Measurements from ENCODE around the gene HAPLN1.
"Not testable (repeated sequence)": the region's sequence is repeated elsewhere in the genome, so short reads cannot be mapped to it uniquely, and the experiment has no call there.

The HAPLN1 gene

DNA sequence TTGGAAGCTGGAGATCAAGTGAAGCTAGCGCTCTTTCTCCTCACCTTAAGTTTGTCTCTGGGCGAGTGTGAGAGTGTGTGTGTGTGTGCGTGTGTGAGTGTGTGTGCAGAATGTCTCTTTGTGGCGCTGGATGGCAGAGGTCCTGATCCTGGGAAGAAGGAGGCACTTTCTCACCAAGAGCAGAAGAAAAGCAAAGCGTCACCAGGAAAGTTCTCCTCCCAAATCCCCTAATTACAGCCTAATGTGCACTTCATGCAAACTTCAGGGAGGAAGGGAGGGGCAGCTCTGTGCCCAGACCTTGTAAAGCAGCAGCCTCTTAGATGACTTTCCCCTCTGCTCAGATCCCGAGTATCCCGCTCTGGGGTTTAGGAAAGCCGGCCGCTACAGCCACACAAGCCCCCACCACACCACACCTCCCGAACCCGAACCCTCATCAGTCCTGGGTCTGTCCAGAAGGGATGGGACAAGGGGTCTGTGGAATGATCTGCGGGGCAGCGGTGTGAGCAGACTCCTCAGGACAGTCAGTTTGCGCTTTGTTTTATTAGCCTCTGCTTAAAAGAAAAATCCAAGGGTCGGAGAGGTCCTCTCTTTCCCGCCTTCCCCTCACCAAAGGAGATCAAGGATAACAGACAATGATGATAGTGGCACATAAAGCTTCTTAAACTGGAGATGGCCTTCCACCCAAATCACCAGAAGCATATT, at the start of gene HAPLN1:
Gene HAPLN1 (minus strand): TSS at position 20 of the 702 bp plus-strand sequence. CDS start 47,332 bp downstream, outside the sequence.
- DNase-seq = no peak

DNA sequence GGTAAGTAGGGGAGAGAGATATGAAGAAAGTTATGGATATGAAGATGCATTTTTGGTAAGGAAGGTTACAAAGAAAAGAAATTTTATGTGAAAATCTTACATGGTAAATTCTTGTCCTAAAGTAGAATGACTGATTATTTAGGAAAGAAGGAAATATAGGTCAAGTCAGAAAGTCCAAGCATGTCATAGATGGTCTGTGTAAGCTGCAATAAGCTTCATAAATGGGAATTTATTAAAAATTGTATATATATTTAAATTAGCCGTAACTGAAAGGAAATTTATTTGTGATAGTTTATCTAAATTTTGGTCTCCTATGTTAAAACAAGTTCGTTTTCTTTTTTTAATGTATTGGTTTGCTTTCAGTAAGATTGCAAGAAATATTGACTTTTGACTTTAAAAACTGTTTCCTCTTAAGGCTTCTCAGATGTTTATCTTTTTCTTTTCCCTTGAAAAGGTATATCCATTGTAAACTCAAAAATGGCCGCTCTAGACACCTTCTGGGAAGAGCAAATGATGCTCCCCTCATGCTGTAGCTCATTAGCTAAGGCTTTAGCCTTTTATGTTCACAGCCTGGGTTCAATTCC, 46.8 kb upstream of the HAPLN1 start:
- no peak for DNase-seq

DNA sequence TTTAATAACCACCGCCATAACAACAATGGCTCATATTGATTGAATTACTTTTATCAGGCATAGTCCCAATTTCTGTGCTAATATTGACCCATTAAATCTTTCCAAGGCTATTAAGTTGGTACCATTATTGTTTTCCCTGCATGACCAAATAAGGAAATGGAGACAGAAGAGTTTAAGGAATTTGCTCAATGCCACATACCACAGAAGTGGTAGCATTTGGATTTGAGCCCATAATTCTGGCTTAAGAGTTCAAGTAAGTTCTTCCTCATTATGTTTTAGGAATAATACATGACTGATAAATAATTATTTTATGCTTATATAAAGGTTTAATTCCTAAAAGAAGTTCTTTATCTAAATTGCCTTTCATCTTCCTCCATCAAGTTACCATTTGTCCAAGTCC, 43.4 kb upstream of the HAPLN1 start:
- DNase-seq = no peak

DNA sequence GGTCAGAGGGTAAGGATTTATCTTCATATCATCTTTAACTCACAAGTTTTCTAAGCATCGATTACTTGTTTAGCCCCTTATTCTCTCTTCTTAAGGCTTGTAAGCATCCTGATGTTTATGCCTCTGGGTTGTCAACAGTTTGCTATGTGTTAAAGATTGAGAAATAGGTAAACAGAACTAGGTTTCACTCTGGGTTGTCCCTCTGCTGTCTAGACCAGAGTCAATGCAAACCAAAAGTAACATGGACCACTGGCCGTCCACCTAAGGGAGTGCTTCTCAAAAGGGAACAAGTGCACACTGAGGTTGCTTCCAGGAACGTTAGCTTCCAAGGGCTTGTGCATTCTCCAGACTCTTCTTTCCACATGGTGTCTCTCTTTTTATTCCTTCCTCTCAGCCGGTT, 39.9 kb upstream of the HAPLN1 start:
- no peak for DNase-seq

DNA sequence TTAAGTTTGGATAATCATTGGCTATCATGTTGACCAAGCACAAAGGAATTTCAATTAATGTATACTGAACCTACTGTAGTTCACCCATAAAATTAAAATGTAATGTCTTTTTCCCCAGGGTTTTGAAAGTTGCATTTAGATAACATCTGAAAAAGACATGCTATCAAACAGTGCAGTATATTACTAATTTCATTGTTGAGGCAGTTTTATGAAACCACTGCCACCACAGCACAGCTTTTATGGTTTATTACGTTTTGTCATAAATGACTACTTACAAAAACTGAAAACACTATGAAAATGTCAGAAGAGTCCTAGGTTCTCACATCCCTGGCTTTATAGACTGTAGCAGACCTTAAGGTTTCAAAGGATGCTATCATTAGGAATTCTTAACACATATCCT, 32.0 kb upstream of the HAPLN1 start:
- no peak for DNase-seq

DNA sequence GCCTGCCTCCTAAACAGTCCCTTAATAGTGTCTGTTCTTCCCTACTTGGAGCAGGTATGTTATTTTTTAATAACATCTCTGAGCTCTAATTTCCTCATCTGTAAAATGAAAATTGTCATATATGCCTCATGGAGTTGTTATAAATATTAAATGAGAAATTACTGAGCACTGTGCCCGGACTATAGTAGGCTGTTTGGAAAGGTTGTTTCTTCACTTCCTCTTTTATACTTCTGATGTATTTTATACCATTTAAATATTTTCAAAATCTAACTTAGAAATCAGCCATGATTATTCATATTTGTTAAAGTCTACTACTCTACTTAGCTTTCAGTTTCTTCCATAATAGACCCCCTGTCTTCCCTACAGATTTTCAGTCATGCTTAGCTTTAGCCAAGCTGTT, 30.5 kb upstream of the HAPLN1 start:
- no peak for DNase-seq

DNA sequence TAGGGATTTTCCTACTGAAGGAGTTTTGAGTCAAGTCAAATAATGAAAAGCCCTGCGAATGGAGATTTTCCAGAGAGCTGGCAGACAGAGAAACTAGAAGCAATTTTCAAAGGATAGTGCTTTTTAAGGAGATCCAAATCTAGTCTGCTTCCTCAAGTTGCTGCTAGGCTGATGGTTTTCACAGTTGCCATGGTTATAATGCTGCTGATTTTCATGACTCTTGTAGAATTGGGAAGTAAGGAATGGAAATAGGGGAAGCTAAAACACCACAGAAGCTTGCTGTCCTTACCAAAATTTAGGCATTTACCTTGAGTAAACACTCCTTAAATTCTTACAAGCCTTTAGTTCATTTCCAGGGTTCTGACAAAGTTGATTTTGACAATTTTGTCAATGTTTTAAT, 30.1 kb upstream of the HAPLN1 start:
- DNase-seq = no peak

DNA sequence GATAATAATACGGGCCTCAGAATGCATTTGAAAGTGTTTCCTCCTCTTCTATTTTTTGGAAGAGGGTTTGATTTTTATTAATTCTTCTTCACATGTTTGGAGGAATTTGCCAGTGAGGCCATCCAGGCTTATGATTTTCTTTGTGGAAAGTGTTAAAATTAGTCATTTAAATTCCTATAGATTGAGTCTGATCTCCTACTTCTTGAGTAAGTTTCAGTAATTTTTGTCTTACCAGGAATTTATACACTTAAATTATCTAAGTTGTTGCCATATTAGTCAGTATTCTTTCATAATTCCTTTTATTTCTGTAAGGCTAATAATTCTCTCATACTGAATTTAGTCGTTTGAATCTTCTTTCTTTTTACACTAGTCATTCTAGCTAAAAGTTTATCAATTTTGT, 25.2 kb upstream of the HAPLN1 start:
- no peak for DNase-seq

DNA sequence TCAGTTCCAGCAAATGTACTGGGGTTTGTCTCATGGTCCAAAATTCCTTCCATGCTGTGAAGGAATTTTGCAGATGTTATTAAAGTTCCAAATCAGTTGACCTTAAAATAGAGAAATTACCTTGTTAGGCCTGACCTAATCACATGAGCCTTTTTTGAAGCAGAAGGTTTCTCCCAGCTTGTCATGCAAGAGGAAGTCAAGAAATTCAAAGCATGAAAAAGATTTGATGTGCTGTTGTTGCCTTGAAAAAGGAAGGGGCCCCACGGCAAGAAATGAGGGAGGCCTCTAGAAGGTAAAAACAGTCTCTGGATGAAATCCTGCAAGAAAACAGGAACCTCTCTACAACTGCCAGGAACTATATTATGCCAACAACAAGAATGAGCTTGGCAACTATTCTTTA, 24.2 kb upstream of the HAPLN1 start:
- no peak for DNase-seq

DNA sequence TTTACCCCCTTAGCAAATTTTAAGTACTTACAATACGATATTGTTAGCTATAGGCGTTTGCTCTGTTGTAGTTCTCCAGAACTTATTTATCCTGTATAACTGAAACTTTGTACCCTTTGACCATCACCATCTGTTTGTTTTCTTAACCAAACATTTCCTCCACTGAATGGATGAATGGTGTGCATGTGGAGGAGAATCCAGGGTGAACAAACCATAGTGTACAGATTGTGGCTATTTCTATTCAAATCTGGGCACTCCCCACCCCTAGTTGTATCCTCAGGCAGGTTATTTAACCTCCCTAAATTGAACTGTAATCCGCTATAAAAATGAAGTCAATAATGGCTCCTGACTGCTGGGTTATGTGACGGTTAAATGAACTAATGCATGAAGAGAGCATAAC, 21.4 kb upstream of the HAPLN1 start:
- DNase-seq = no peak

DNA sequence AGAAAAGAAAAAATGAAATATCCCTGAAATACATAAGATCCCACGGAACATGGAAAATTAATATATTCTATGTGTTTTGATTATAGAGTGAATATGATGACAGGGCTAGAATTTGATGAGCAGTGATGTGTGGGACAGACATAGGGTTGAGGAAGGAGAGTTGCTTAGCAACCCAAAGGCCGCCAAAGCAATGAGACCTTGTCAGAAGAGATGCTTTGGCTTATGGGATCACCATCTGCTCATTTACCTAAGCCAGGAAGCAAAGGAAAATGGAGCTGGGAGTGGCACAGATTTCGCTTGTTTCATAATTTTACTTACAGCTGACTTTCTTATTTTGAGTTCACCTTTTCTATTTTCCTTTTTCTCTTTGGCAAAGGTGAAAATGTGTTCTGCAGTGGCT, 20.9 kb upstream of the HAPLN1 start:
- DNase-seq = no peak

DNA sequence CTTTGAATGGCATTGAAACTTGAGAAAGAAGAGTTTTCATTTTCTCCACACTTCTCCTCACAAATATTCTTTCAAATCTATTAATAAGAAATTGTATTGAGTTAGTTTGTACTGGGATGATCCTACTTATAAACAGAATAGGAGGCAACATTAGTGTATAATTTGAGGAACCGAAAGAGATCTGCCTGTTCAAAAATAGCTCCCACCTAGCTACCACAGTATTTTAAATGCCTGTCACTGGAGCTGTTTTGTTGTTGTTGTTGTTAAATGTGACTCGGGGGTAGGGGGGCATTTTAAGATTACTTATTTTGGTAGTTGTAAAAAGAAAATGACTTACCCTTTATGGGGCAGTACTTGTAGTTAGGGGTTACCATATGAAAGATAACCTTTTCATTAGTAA, 20.1 kb upstream of the HAPLN1 start:
- no peak for DNase-seq

DNA sequence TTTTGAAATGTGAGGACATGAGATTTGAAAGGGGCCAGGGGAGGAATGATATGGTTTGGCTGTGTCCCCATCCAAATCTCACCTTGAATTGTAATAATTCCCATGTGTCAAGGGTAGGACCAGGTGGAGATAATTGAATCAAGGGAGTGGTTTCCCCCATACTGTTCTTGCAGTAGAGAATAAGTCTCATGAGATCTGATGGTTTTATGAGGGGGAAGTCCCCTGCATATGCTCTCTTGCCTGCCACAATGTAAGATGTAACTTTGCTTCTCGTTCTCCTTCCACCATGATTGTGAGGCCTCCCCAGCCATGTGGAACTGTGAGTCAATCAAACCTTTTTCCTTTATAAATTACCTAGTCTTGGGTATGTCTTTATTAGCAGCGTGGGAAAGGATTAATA, 15.5 kb upstream of the HAPLN1 start:
- DNase-seq = not testable (repeated sequence)

DNA sequence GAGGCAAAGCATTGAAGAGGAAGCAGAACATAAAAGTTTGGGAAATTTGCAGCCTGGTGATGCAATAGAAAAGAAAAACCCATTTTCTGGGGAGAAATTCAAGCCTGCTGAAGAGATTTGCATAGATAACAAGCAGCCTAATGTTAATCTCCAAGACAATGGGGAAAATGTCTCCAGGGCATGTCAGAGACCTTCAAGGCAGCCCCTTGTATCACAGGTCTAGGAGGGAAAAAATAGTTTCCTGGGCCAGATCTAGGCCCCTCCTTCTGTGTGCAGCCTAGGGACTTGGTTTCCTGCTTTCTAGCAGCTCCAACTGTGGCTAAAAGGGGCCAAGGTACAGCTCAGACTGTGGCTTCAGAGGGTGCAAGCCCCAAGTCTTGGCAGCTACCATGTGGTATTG, 14.4 kb upstream of the HAPLN1 start:
- DNase-seq = not testable (repeated sequence)

DNA sequence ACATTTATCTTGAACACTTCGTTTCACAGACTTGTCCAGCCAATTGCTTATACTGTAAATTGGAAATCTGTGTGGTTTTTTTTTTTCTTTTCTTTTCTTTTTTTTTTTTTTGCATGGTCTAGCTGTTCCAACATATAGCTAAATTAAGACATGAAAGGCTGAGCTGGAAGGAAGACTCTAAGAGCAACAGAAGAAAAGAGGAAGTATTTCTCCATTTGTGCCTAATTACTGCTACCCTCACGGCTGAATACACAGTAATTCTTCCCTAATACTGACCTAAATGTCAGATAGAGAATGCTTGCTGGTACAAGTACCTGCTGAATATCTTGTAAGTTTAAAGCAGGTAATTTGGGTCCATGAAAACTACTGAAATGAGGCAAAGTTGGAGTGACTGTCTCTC, 11.0 kb upstream of the HAPLN1 start:
- no peak for DNase-seq

DNA sequence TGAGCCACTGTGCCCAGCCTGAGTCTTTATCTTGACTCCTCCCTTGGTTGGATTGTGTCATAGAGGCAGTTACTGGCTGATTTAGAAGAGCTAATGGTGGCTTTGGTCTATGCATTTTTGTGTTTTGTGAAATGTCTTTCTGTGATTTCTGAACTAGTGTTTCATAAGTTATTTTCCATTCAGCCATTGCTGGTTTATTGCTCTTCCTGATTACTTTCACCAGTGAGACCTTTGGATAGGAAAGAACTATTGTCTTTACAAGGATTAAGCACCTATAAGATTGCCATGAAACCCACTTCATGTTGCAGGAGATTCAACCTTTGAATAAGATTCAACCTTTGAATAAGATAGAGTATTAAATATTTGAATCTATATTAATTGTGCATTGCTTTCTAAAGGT, 8.7 kb upstream of the HAPLN1 start:
- no peak for DNase-seq

DNA sequence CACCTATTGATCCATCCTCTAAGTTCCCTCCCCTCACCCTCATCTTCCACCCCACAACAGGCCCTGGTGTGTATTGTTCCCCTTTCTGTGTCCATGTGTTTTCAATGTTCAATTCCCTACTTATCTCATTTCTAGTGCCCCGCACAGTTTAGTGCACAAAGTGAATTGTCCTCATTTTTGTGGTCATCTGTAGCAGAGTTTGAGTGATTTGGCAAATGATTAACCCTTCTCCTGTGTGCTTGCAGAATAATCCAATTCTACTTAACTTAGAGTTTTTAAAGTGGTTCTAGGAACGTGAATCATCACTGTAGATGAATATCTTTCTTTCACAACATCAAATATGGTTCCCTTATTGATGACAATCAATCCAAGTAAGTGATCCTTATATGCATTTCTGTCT, 6.3 kb upstream of the HAPLN1 start:
- DNase-seq = no peak

DNA sequence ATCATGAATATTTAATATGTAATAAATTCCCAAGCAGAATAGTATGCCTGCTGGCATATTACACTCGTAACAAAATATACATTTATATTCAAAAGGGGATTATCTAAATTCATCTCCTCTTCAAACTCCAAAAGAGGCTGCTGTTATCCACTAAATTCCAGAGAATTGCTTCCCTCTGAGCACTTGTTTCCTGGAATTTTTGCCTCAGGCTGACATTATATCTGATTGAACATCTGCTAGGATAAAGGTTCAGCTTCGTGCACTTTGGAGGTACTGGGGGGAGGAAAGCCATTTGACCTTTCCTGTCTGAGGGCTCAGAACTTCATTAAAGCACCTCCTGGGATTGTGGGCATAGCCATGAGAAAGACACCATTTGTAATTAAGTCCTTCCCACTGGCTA, 4.3 kb upstream of the HAPLN1 start:
- DNase-seq = no peak

DNA sequence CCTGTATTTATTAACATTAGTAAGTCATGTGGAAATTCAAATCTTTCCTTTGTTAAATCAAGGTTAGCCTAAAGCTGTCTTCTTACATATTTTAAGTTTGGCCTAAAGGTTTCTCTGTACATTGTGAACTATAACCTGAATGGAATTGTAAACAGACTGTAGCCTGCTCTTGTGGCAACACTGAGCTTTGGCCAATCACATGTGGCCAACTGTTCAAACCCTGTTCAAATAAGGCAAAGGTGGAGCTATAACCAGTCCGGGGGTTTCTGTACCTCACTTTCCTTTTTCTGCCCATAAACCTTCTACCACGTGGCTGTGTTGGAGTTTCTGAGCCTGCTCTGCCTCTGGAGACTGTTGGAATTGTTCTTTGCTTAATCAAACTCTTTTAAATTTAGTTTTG, 3.3 kb upstream of the HAPLN1 start:
- DNase-seq = no peak

DNA sequence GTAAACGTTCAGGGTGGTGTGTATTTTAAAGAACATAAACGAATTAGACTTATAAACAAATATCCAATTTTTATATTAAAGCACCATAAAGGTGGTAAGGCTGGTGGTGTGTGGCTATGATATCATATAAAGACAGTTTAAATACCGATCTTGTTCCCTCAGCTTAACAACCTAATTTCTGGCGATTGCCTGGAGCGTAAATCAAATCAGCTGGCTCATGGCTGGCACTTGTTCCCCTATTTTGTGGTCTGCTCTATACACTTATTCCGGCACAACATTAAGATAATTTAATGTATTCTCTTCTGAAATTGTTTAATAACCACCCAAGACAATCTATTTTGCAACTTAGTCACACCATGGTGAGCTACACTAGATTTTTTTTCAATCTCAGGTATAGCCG, 2.4 kb upstream of the HAPLN1 start:
- no peak for DNase-seq

DNA sequence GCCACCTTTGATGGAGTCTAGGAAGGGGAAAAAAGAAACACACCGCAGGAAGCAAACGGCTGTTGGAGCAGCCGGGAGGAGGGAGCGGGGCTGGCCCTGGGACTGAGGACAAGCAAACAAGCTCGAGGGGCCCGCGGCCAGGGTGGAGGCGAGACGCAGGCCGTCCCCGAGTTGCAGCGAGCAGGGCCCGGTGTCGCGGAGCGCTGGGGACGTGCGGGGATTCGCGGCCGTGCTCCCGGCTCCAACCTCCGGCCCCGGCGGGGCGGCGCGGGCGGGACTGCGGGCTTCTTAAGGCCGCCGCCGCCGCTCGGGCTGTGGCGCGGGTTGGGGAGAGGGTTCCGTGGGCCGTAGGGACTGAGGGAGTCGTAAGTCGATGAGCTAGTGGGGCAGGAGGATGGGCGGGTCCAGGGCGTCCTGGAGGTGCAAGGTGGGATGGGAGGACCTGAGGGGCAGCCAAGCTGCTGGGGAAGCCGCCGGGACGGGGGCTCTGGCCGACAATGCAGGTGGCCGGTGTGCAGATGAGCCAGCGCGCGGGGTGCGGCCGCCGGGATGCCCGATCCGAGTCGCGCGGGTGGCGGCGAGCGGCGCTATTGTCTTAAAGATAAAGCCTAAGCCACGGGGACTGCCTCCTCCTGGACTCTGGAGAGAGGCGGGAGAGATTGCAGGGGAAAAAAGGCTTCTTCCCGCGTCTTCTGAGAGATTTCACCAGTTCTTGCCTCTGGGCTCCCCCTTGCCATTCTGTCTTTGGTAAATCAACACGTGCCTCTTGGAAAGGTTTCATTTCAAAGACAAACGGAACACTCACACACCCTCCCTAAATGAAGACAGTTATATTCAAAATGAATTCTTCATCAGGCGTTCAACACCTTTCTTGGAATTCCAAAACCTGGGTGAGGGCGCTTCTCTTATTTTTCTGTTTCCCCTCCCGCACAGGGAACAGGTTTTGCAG, 1.6 kb upstream of the HAPLN1 start:
- DNase-seq = no peak

DNA sequence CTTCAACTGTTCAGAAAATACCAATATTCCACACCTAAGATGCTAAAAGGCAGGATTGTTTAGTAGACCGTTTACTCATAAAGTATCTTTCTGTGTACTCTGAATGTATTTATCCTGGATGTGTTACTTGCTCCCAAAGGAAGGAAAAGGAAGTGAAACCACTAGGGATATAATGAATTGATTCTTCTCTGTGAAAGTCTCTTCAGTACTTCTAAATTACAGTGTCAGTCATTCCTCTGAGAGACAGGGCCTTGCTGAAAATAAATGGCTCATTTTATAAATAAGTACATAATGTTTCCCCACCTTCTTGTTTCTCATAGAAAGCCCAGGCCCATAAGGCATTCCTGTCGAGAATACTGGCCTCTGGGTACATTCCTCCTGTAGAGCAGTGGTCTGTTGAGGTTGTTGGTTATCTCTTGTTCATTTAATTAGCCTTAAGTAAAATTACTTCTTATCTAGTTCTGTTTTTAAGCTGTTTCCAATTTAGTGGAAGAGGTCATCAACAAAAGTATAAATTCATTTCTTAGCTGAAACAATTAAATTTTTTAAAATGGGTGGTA, 1.6 kb downstream of the HAPLN1 start:
- no peak for DNase-seq

DNA sequence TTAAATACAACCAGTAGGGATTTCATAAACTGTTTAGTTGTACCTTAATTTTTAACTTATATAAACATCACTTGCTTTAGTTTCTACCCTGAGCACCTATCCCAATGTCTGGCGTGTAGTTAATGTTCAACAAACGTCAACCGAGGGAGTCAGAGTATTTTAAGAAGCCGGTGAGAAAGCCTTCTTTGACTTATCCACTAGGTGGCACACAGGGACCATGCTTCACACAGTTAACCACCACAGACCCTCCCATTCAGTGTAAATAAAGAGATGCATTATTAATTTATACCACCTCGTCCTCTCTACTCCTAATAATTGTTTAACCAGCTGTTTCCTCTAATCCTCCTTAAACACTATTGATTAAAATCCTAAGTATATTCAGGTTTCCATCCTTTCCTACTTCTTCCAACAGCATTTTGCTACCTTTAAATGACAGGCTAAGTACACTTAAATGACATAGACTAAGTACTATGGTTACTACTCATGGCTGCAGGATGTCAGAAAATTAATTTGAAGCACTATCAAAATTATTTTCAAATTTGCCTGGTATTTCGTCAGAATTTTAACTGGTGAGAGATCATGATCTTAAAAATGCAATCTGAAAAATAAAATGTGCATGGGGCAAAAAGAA, 2.3 kb downstream of the HAPLN1 start:
- no peak for DNase-seq
